ENCODE data around the gene LGI2. TPM values are rescaled to one million over a fixed set of nuclear protein-coding genes. Genes with fewer than 3 reads are reported as not detected.

Gene LGI2
- total and polyA plus RNA-seq, 4 donors = 0.05 to 0.19 (median 0.08) TPM; not detected in 1

GRCh38 chr4:24992968-24993367 is 37.8 kb downstream of the LGI2 start:
- no peaks in the 10 kb centered on the region for H3K36me3 ChIP-seq (ENCODE audit: control insufficient read depth in 4 of 4, insufficient read depth in 3 of 4, low read depth in 1 of 4, low read length in 3 of 4)
- WGBS = 100% methylated on average over 1 of the region's 1 CpG
- H3K4me3 ChIP-seq (ENCODE audit: low read depth in 1 of 3, low read length in 3 of 3) = no peak overlapping the region
- no peak for DNase-seq (ENCODE audit: low spot score)
- TF ChIP-seq HNF4G (IDR thresholded peaks at IDR 0.05) = no peak
- TF ChIP-seq RAD21 (IDR thresholded peaks at IDR 0.05) = no peak
- no peak for TF ChIP-seq RXRA (IDR thresholded peaks at IDR 0.05)
- TF ChIP-seq ZBTB33 (IDR thresholded peaks at IDR 0.05) = no peak
- TF ChIP-seq MAX (IDR thresholded peaks at IDR 0.05) = no peak
- H3K9ac ChIP-seq (ENCODE audit: low read depth in 1 of 2, low read length in 2 of 2) = no peak overlapping the region
- H3K27me3 ChIP-seq (ENCODE audit: control insufficient read depth in 4 of 4, insufficient read depth in 4 of 4, low read length in 3 of 4) = no peaks in the 10 kb centered on the region
- H3K27ac ChIP-seq (ENCODE audit: low read depth in 1 of 2, low read length in 2 of 2) = no peak overlapping the region
- H3K9me3 ChIP-seq (ENCODE audit: control insufficient read depth in 4 of 4, low read length in 3 of 4) = no peaks in the 10 kb centered on the region
- peaks cover 0 to 10% (median 2%) of the 10 kb centered on the region in 4 donors for H3K4me1 ChIP-seq (ENCODE audit: control insufficient read depth in 4 of 4, insufficient read depth in 4 of 4, low read length in 3 of 4)

- Histone ChIP-seq H3K9me3 (ENCODE audit: control insufficient read depth in 4 of 4, low read length in 3 of 4) (no peaks in the 10 kb centered on the region), H3K9ac (ENCODE audit: low read depth in 1 of 2, low read length in 2 of 2) (no peak overlapping the region), H3K27me3 (ENCODE audit: control insufficient read depth in 4 of 4, insufficient read depth in 4 of 4, low read length in 3 of 4) (no peaks in the 10 kb centered on the region), H3K4me3 (ENCODE audit: low read depth in 1 of 3, low read length in 3 of 3) (no peak overlapping the region), H3K36me3 (ENCODE audit: control insufficient read depth in 4 of 4, insufficient read depth in 3 of 4, low read depth in 1 of 4, low read length in 3 of 4) (no peaks in the 10 kb centered on the region), H3K27ac (ENCODE audit: low read depth in 1 of 2, low read length in 2 of 2) (no peak overlapping the region), H3K4me1 (ENCODE audit: control insufficient read depth in 4 of 4, insufficient read depth in 4 of 4, low read length in 3 of 4) (peaks cover 0 to 10% (median 2%) of the 10 kb centered on the region in 4 donors)
- no peak for DNase-seq (ENCODE audit: low spot score)
- TF ChIP-seq GABPA (IDR thresholded peaks at IDR 0.05 in 1 of 2, conservative IDR thresholded peaks at IDR 0.05 in 1 of 2) = no peak
- TF ChIP-seq FOXA2 (IDR thresholded peaks at IDR 0.05) = no peak
- TF ChIP-seq MAX (IDR thresholded peaks at IDR 0.05) = no peak
- no peak for TF ChIP-seq RAD21 (IDR thresholded peaks at IDR 0.05)
- 87% methylated on average over 3 of the region's 3 CpGs for WGBS
These were observed 39.7 kb downstream of the LGI2 start for GRCh38 chr4:24991015-24991414.

- Histone ChIP-seq H3K4me1 (ENCODE audit: control insufficient read depth in 4 of 4, insufficient read depth in 4 of 4, low read length in 3 of 4) (peaks cover 0 to 10% (median 2%) of the 10 kb centered on the region in 4 donors), H3K9ac (ENCODE audit: low read depth in 1 of 2, low read length in 2 of 2) (no peak overlapping the region), H3K27me3 (ENCODE audit: control insufficient read depth in 4 of 4, insufficient read depth in 4 of 4, low read length in 3 of 4) (no peaks in the 10 kb centered on the region), H3K36me3 (ENCODE audit: control insufficient read depth in 4 of 4, insufficient read depth in 3 of 4, low read depth in 1 of 4, low read length in 3 of 4) (no peaks in the 10 kb centered on the region), H3K27ac (ENCODE audit: low read depth in 1 of 2, low read length in 2 of 2) (no peak overlapping the region), H3K4me3 (ENCODE audit: low read depth in 1 of 3, low read length in 3 of 3) (no peak overlapping the region), H3K9me3 (ENCODE audit: control insufficient read depth in 4 of 4, low read length in 3 of 4) (no peaks in the 10 kb centered on the region)
- TF ChIP-seq HNF4A (conservative IDR thresholded peaks at IDR 0.05) = peak; percentile 61
- TF ChIP-seq EGR1 (IDR thresholded peaks at IDR 0.05; ENCODE audit: low read depth in 2 of 2) = no peak
- TF ChIP-seq SP1 (IDR thresholded peaks at IDR 0.05) = peak; percentile 21
- DNase-seq (ENCODE audit: low spot score) = no peak
- 46% methylated on average over 4 of the region's 4 CpGs for WGBS
These were observed 41.4 kb downstream of the LGI2 start for GRCh38 chr4:24989327-24989726.

- 77% methylated on average over 1 of the region's 1 CpG for WGBS
- no peak for TF ChIP-seq YY1 (IDR thresholded peaks at IDR 0.05)
- peak; percentile 44 for TF ChIP-seq CTCF (IDR thresholded peaks at IDR 0.05; ENCODE audit: low read depth, low read length, missing input control)
- peak; percentile 72 to 79 for TF ChIP-seq RAD21 (IDR thresholded peaks at IDR 0.05)
- DNase-seq (ENCODE audit: low spot score) = no peak
These were observed 42.0 kb downstream of the LGI2 start for GRCh38 chr4:24988776-24989175.

More at GRCh38 chr4:24988776-24989175, 42.0 kb downstream of the LGI2 start:
- peaks cover 0 to 10% (median 2%) of the 10 kb centered on the region in 4 donors for H3K4me1 ChIP-seq (ENCODE audit: control insufficient read depth in 4 of 4, insufficient read depth in 4 of 4, low read length in 3 of 4)
- H3K9me3 ChIP-seq (ENCODE audit: control insufficient read depth in 4 of 4, low read length in 3 of 4) = no peaks in the 10 kb centered on the region
- no peaks in the 10 kb centered on the region for H3K27me3 ChIP-seq (ENCODE audit: control insufficient read depth in 4 of 4, insufficient read depth in 4 of 4, low read length in 3 of 4)
- no peak overlapping the region for H3K9ac ChIP-seq (ENCODE audit: low read depth in 1 of 2, low read length in 2 of 2)
- H3K36me3 ChIP-seq (ENCODE audit: control insufficient read depth in 4 of 4, insufficient read depth in 3 of 4, low read depth in 1 of 4, low read length in 3 of 4) = no peaks in the 10 kb centered on the region
- no peak overlapping the region for H3K27ac ChIP-seq (ENCODE audit: low read depth in 1 of 2, low read length in 2 of 2)
- H3K4me3 ChIP-seq (ENCODE audit: low read depth in 1 of 3, low read length in 3 of 3) = no peak overlapping the region
